Measurements from ENCODE around the gene UPK3A.
"Not testable (repeated sequence)": the region's sequence is repeated elsewhere in the genome, so short reads cannot be mapped to it uniquely, and the experiment has no call there.

Gene UPK3A

GRCh38 chr22:45281010-45281409, 3.7 kb upstream of the UPK3A start:
- no peak for DNase-seq (ENCODE audit: low read depth, low spot score)

DNA sequence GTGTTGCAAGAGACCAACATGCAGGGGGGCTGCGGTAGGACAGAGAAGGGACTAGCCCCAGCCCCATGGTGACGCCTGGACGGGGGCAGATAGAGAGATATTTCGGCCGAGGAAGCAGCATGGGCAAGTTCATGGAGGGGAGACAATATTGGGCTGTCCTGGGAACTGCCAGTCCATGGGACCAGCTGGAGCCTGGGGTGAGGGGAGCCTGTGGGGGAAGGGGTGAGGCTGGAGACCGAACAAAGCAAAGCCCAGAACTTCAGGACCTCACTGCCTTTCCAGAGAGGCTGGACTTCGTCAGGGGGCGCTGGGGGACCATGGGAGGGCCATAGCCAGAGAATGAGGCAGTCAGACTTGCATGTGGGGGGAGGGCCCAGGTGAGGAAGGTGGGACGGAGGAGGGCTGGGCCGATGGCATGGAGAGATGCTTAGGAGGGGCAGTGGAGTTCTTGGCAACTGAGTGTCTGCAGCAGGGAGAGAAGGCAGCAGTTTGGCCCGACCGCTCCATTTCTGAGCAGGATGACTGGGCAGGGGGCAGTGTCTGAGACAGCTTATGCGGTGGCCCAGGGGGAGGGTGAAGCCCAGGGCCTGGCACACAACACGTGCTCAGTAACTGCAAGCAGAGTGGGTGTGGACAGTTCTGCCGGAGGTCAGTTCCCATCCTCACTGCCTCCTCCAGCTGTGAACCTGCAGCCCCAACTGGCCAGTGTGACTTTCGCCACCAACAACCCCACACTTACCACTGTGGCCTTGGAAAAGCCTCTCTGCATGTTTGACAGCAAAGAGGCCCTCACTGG, 712 bp downstream of the UPK3A start:
- no peak for DNase-seq (ENCODE audit: low read depth, low spot score)

DNA sequence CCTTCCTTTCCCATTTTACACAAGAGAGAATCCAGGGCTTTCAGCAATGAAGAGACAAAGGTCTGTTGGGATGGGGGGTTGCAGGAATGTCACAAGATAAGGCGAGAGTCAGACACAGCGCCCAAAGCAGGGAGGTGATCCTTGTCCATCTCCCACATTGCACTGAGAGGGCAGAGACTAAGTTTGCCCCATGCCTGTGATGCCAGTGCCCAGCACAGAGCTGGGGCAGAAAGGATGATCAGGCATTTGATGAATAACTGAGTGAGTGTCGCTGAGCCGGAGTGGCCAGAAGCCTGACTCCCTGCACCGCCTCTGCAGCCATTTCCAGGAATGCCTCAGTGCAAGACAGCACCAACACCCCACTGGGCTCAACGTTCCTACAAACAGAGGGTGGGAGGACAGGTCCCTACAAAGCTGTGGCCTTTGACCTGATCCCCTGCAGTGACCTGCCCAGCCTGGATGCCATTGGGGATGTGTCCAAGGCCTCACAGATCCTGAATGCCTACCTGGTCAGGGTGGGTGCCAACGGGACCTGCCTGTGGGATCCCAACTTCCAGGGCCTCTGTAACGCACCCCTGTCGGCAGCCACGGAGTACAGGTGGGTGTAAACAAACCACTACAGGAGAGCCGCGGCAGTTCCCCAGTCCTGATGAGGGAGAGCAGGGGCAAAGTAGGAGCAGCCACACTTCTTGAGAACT, 2.3 kb downstream of the UPK3A start:
- DNase-seq (ENCODE audit: low read depth, low spot score): no peak

- no peak for DNase-seq (ENCODE audit: low read depth, low spot score)
Observed at GRCh38 chr22:45290410-45290936, 5.7 kb downstream of the UPK3A start.

DNA sequence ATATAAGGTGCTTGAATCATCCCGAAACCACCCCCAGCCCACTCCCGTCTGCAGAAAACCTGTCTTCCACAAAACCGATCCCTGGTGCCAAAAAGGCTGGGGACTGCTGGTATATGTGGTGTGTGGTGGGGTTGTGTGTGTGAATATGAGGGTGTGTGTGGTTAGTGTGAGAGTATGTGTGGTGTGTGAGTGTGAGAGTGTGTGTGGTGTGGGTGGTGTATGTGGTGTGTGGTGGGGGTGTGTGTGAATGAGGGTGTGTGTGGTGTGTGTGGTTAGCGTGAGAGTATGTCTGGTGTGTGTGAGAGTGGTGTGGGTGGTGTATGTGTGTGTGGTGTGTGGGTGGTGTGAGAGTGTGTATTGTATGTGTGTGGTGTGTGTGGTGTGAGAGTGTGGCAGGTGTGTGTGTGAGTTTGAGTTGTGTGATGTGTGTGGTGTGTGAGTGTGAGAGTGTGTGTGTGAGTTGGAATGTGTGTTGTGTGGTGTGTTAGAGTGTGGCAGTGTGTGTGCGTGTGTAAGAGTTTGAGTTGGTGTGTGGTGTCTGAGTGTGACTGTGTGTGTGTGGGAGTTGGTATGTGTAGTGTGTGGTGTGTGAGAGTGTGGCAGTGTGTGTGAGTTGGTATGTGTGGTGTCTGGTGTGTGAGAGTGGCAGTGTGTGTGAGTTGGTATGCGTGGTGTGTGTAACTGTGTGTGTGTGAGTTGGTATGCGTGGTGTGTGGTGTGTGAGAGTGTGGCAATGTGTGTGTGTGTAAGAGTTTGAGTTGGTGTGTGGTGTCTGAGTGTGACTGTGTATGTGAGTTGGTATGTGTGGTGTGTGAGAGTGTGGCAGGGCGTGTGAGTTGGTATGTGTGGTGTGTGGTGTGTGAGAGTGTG, 6.5 kb downstream of the UPK3A start:
- no peak for DNase-seq (ENCODE audit: low read depth, low spot score)

GRCh38 chr22:45291931-45292290, 7.2 kb downstream of the UPK3A start:
- DNase-seq (ENCODE audit: low read depth, low spot score): no peak

DNA sequence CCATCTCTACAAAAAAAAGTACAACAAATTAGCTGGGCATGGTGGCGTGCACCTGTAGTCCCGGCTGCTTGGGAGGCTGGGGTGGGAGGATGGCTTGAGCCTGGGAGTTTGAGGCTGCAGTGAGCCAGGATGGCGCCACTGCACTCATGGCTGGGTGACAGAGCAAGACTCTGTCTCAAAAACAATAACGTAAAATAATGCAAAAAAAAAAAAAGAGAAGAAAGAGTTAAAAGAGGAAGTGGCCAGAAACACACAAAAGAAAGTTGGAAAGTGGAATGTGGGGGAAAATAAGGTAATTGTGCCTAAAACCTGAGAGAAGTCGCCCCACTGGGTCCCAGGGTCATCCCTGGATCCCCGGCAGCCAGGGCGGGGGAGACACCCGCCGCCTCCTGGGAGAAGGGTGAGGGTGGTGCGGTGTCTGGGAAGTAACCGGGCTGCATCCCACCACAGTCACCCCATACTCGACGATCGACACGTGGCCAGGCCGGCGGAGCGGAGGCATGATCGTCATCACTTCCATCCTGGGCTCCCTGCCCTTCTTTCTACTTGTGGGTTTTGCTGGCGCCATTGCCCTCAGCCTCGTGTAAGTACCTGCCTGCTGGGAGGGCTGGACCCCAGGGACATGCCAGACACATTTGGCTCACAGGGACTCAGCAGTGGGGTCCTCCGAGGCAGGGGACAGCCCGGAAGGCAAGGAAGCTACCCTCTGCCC, 8.1 kb downstream of the UPK3A start:
- DNase-seq (ENCODE audit: low read depth, low spot score): no peak

GRCh38 chr22:45294030-45294429, 9.3 kb downstream of the UPK3A start:
- DNase-seq (ENCODE audit: low read depth, low spot score): no peak

GRCh38 chr22:45295004-45295403, 10.3 kb downstream of the UPK3A start:
- not testable (repeated sequence) for DNase-seq (ENCODE audit: low read depth, low spot score)

DNA sequence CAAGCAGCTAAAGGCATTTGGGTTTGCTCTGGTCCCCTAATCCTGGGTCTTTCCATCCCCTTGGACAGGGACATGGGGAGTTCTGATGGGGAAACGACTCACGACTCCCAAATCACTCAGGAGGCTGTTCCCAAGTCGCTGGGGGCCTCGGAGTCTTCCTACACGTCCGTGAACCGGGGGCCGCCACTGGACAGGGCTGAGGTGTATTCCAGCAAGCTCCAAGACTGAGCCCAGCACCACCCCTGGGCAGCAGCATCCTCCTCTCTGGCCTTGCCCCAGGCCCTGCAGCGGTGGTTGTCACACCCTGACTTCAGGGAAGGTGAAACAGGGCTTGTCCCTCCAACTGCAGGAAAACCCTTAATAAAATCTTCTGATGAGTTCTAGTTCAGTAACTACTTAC, 10.7 kb downstream of the UPK3A start:
- no peak for DNase-seq (ENCODE audit: low read depth, low spot score)

DNA sequence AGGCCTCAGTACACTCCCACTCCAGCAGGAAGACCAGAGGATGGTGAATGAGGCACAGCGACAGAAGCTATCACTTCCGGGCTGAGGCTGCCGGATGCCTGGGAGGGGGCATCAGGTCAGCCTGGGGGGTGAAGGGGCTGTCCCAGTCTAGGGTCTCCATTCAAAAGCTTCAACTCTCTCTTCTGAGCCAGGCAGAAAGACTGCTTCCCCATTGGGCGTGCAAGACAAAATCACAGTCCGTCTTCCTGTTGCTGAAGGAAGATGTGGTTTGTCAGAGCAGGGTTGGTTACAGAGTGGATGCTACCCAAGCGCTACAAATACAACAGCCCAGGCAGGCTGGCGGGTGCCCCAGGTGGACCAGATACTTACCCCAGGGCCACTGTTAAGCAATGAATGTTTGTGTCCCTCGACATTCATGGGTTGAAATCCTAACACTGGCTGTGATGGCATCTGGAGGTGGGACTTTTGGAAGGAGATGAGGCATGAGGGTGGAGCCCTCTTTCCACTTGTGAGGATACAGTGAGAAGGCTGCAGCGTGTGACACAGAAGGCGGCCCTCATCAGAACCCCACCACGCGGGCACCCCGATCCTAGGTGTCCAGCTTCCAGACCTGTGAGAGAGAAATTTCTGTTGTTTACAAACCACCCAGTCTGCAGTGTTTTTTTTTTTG, 12.0 kb downstream of the UPK3A start:
- no peak for DNase-seq (ENCODE audit: low read depth, low spot score)

- DNase-seq (ENCODE audit: low read depth, low spot score): no peak
Observed at GRCh38 chr22:45298934-45299505, 14.3 kb downstream of the UPK3A start.

DNA sequence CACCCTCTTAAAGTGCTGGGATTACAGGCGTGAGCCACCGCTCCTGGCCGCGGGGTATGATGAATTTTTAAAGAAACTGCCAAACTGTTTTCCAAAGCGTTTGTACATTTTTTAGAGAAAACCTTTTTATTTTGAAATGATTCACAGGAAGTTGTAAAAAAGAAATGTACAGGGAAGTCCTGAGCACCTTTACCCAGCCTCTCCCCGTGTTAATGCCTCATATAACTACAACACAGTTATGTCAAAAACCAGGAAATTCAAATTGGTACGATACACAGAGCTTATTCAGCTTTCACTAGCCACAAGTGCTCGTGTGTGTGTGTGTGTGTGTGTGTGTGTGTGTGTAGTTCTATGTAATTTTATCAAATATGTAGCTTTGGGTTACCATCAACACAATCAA, 18.0 kb downstream of the UPK3A start:
- no peak for DNase-seq (ENCODE audit: low read depth, low spot score)

GRCh38 chr22:45303181-45303580, 18.4 kb downstream of the UPK3A start:
- no peak for DNase-seq (ENCODE audit: low read depth, low spot score)

- no peak for DNase-seq (ENCODE audit: low read depth, low spot score)
Observed at GRCh38 chr22:45304971-45305370, 20.2 kb downstream of the UPK3A start.

DNA sequence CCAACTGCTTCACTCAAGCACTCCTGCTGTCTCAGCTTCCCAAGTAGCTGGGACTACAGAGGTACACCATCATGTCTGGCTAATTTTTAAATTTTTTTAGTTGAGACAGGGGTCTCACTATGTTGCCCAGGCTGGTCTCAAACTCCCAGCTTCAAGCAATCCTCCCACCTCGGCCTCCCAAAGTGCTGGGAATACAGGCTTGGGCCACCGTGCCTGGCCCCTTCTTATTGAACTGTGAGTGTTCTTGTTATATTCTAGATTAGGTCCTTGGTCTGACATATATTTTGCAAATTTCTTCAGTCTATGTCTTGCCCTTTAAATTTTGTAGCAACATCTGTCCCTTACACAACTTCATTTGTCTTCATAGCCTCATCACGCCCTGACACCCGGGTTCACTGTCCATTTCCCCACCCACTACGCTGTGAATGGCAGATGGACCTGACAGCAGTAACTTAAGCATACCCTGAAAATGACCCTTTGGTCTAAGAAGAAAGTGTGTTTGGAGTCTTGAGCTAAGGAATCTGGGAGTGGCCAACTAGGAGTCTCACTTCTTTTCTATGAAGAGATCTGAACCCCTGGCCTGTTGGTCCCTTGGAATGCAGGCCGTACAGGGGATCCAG, 20.8 kb downstream of the UPK3A start:
- no peak for DNase-seq (ENCODE audit: low read depth, low spot score)

- DNase-seq (ENCODE audit: low read depth, low spot score): no peak
Observed at GRCh38 chr22:45306139-45306538, 21.4 kb downstream of the UPK3A start.

DNA sequence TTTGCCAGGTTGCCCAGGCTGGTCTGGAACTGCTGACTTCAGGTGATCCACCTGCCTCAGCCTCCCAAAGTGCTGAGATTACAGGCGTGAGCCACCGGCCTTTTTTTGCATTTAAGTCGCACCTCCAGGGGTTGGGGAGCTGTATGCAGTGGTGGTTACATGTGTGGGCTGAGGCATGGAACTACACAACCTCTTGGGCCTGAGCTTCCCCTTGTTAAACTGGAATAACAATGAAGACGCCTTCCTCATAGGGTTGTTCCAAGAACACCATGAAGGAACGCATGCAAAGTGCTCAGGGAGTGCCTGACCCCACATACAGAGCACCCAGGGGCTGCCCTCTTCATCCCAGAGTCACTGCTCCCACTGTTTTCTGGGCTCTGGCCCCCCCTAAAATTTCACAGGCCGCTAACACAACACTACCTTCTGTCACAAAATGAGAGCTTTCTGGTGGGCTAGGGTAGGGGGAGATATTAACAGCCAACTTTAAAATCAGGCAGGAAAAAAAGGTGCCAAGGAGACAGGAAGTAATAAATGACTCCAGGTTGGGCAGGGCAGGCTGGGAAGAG, 23.7 kb downstream of the UPK3A start:
- no peak for DNase-seq (ENCODE audit: low read depth, low spot score)

GRCh38 chr22:45308957-45309421, 24.2 kb downstream of the UPK3A start:
- no peak for DNase-seq (ENCODE audit: low read depth, low spot score)

Measured in activated CD4-positive, CD25-positive, alpha-beta regulatory T cell treated with anti-CD3 and anti-CD28 coated beads, Interleukin-2, amount 50 U/mL, for 16 hours (primary cell).